ENCODE measurements around the gene UBE2O. TPM values are rescaled to one million over a fixed set of nuclear protein-coding genes. Genes with fewer than 3 reads are reported as not detected.
A peak's percentile ranks its signal among the peaks of the same experiment; 100 is the strongest.

Gene UBE2O
- total and polyA plus RNA-seq, 2 experiments from 2014 or later: 28.5 to 62.6 TPM

- Histone ChIP-seq H3K9me3 (ENCODE audit: low read depth) (no peaks in the 10 kb centered on the region), H3K36me3 (no peaks in the 10 kb centered on the region), H3K27me3 (no peaks in the 10 kb centered on the region), H3K4me3 (peak overlapping the region; percentile 82), H3K27ac (no peak overlapping the region), H3K4me1 (ENCODE audit: low read depth) (peaks cover 38% of the 10 kb centered on the region)
- TF ChIP-seq, protein P1, sequence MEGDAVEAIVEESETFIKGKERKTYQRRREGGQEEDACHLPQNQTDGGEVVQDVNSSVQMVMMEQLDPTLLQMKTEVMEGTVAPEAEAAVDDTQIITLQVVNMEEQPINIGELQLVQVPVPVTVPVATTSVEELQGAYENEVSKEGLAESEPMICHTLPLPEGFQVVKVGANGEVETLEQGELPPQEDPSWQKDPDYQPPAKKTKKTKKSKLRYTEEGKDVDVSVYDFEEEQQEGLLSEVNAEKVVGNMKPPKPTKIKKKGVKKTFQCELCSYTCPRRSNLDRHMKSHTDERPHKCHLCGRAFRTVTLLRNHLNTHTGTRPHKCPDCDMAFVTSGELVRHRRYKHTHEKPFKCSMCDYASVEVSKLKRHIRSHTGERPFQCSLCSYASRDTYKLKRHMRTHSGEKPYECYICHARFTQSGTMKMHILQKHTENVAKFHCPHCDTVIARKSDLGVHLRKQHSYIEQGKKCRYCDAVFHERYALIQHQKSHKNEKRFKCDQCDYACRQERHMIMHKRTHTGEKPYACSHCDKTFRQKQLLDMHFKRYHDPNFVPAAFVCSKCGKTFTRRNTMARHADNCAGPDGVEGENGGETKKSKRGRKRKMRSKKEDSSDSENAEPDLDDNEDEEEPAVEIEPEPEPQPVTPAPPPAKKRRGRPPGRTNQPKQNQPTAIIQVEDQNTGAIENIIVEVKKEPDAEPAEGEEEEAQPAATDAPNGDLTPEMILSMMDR (IDR thresholded peaks at IDR 0.05; ENCODE audit: low read depth, low read length): no peak
- DNase-seq (ENCODE audit: low read depth in 1 of 2, low spot score in 1 of 2): no peak
Measured at GRCh38 chr17:76451506-76451905, 1.4 kb downstream of the UBE2O start.

GRCh38 chr17:76449126-76449525 lies 3.8 kb downstream of the UBE2O start:
- Histone ChIP-seq H3K9me3 (ENCODE audit: low read depth) (no peaks in the 10 kb centered on the region), H3K4me3 (no peak overlapping the region), H3K27me3 (no peaks in the 10 kb centered on the region), H3K4me1 (ENCODE audit: low read depth) (peaks cover 55% of the 10 kb centered on the region), H3K27ac (peak overlapping the region; percentile 82), H3K36me3 (no peaks in the 10 kb centered on the region)
- TF ChIP-seq, protein P1 (IDR thresholded peaks at IDR 0.05; ENCODE audit: low read depth, low read length): no peak
- DNase-seq (ENCODE audit: low read depth in 1 of 2, low spot score in 1 of 2): no peak

GRCh38 chr17:76447931-76448652 lies 4.9 kb downstream of the UBE2O start:
- Histone ChIP-seq H3K4me1 (ENCODE audit: low read depth) (peaks cover 55% of the 10 kb centered on the region), H3K27ac (peak overlapping the region; percentile 82), H3K9me3 (ENCODE audit: low read depth) (no peaks in the 10 kb centered on the region), H3K36me3 (no peaks in the 10 kb centered on the region), H3K4me3 (no peak overlapping the region), H3K27me3 (no peaks in the 10 kb centered on the region)
- TF ChIP-seq, protein P1 (IDR thresholded peaks at IDR 0.05; ENCODE audit: low read depth, low read length): no peak
- peak in 1 of 2 donors; percentile 49 for DNase-seq (ENCODE audit: low read depth in 1 of 2, low spot score in 1 of 2)

DNA sequence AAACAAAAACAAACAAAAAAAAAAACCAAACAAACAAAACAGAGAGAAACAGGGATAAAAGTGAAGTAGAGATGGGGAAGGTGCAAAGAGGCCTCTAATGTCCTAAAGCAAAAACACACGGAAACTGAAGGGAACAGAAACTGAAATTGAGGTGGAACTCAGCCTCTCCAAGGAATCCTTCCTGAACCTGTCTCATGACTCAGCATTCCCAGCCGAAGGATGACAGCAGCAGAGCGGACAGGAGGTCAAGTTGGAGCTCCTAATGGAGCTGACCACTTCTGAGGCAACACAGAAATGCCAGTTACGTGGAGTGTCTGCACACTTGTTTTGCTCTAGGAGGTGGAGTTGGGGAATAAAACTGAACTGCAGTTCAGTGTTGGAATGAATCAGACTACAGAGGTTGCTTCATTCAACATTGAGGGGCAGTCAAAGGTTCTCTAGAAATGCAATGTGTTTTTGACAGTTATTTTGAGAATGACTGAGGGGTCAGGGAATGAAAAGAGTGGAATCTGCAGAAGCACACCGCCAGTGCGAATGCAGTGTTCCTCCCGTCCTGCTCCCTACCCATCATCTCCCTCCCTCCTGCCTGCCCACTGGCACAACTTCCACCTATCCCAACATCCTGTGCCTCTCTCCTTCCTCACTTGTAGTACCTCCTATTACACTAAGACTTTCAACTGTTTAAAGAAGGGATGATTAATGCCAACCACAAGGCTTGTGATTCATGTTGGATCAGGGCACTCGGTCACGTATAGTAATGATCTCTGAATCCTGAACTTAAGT lies 6.3 kb downstream of the UBE2O start:
- H3K4me1 ChIP-seq (ENCODE audit: low read depth): peaks cover 59% of the 10 kb centered on the region
- TF ChIP-seq, protein P1 (IDR thresholded peaks at IDR 0.05; ENCODE audit: low read depth, low read length): no peak
- no peaks in the 10 kb centered on the region for H3K9me3 ChIP-seq (ENCODE audit: low read depth)
- H3K4me3 ChIP-seq: no peak overlapping the region
- DNase-seq (ENCODE audit: low read depth in 1 of 2, low spot score in 1 of 2): peak; percentile 79 to 81
- no peaks in the 10 kb centered on the region for H3K27me3 ChIP-seq
- H3K36me3 ChIP-seq: no peaks in the 10 kb centered on the region
- H3K27ac ChIP-seq: peak overlapping the region; percentile 82

GRCh38 chr17:76445697-76446448 lies 7.1 kb downstream of the UBE2O start:
- Histone ChIP-seq H3K9me3 (ENCODE audit: low read depth) (no peaks in the 10 kb centered on the region), H3K27me3 (no peaks in the 10 kb centered on the region), H3K4me3 (no peak overlapping the region), H3K4me1 (ENCODE audit: low read depth) (peaks cover 60% of the 10 kb centered on the region), H3K36me3 (no peaks in the 10 kb centered on the region), H3K27ac (peak overlapping the region; percentile 82)
- TF ChIP-seq, protein P1 (IDR thresholded peaks at IDR 0.05; ENCODE audit: low read depth, low read length): no peak
- DNase-seq (ENCODE audit: low read depth in 1 of 2, low spot score in 1 of 2): no peak
